ENCODE data around the gene CD300E.

DNA sequence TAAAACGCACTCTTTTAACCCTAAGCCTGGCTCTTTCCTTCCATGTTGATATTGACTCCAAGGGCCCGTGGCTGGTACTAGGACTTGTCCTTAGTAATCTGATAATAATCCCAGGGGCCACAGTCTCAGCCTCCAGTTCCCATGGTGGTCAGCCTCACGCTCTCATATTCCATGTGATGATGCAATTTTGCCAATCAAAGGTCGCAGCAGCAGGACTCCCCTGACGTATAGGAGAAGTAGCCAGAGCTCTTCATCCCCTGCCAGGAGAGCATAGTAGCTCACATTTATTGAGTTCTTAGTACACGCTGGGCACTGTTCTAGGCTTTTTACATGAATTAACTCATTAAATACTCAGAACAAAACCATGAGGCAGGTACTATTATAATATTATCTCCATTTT lies 46.8 kb upstream of the CD300E start:
- TF ChIP-seq, protein P1, sequence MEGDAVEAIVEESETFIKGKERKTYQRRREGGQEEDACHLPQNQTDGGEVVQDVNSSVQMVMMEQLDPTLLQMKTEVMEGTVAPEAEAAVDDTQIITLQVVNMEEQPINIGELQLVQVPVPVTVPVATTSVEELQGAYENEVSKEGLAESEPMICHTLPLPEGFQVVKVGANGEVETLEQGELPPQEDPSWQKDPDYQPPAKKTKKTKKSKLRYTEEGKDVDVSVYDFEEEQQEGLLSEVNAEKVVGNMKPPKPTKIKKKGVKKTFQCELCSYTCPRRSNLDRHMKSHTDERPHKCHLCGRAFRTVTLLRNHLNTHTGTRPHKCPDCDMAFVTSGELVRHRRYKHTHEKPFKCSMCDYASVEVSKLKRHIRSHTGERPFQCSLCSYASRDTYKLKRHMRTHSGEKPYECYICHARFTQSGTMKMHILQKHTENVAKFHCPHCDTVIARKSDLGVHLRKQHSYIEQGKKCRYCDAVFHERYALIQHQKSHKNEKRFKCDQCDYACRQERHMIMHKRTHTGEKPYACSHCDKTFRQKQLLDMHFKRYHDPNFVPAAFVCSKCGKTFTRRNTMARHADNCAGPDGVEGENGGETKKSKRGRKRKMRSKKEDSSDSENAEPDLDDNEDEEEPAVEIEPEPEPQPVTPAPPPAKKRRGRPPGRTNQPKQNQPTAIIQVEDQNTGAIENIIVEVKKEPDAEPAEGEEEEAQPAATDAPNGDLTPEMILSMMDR (IDR thresholded peaks at IDR 0.05; ENCODE audit: low read depth, low read length, poor library complexity, severe bottlenecking), result no peak
- no peak for TF ChIP-seq EZH2phosphoT487 (IDR thresholded peaks at IDR 0.05; ENCODE audit: borderline replicate concordance, low read length)
